ENCODE data around the gene PTCD3. TPM values are rescaled to one million over a fixed set of nuclear protein-coding genes. Genes with fewer than 3 reads are reported as not detected.

The PTCD3 gene
- polyA plus RNA-seq, 1 donor (not counting 4 experiments of a cell fraction or from before 2014, with no cell fraction given), result 93.1 TPM

DNA sequence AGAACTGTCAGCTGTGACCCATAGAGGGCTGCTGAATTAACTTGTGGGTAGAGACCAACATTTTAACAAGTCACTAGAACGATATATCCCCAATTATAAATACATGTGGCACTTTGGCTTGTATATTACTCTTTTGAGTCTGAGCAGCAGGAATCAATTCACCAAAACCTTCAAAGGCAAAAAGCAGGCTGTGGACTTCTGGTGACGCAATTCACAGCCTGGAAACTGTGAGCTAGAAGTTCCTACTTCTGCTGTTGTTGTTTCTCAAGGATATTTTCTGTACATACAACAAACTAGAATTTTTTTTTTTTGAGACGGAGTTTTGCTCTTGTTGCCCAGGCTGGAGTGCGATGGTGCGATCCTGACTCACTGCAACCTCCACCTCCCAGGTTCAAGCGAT lies 37.3 kb downstream of the PTCD3 start:
- DNase-seq (ENCODE audit: low read depth, low spot score) (no peak), FAIRE-seq (no peak)
- Histone ChIP-seq H3K9me1 (ENCODE audit: control insufficient read depth, extremely low read depth, insufficient read depth, low read length) (no peaks in the 10 kb centered on the region), H3K27me3 (ENCODE audit: control insufficient read depth, extremely low read depth, insufficient read depth, low read length) (no peaks in the 10 kb centered on the region), H3K36me3 (ENCODE audit: control insufficient read depth in 2 of 2, extremely low read depth in 1 of 2, insufficient read depth in 2 of 2, low read length in 2 of 2) (peaks cover 21 to 34% of the 10 kb centered on the region in 2 experiments), H3K4me2 (ENCODE audit: control insufficient read depth, extremely low read depth, insufficient read depth, low read depth, low read length) (no peak overlapping the region), H3K27ac (ENCODE audit: control insufficient read depth, insufficient read depth, low read length) (no peak overlapping the region), H3K79me2 (ENCODE audit: control insufficient read depth, insufficient read depth, low read length) (no peaks in the 10 kb centered on the region), H3K9me3 (ENCODE audit: control insufficient read depth, low read depth, low read length) (no peaks in the 10 kb centered on the region), H2AFZ (ENCODE audit: control insufficient read depth, low read length) (no peak overlapping the region), H4K20me1 (ENCODE audit: control insufficient read depth, extremely low read depth, insufficient read depth, low read length) (no peaks in the 10 kb centered on the region), H3K4me3 (ENCODE audit: control insufficient read depth in 2 of 3, extremely low read depth in 1 of 3, insufficient read depth in 2 of 3, low read depth in 1 of 3, low read length in 3 of 3) (no peak overlapping the region), H3K4me1 (ENCODE audit: control insufficient read depth, extremely low read depth, insufficient read depth, low read length) (no peaks in the 10 kb centered on the region), H3K9ac (ENCODE audit: control insufficient read depth, extremely low read depth, insufficient read depth, low read length) (no peak overlapping the region)
- dilution Hi-C loops (cut with MboI; ENCODE audit: extremely low pct_ligation_motif_present, low sequenced_read_pairs), result no loop called here
- TF ChIP-seq, protein P1, sequence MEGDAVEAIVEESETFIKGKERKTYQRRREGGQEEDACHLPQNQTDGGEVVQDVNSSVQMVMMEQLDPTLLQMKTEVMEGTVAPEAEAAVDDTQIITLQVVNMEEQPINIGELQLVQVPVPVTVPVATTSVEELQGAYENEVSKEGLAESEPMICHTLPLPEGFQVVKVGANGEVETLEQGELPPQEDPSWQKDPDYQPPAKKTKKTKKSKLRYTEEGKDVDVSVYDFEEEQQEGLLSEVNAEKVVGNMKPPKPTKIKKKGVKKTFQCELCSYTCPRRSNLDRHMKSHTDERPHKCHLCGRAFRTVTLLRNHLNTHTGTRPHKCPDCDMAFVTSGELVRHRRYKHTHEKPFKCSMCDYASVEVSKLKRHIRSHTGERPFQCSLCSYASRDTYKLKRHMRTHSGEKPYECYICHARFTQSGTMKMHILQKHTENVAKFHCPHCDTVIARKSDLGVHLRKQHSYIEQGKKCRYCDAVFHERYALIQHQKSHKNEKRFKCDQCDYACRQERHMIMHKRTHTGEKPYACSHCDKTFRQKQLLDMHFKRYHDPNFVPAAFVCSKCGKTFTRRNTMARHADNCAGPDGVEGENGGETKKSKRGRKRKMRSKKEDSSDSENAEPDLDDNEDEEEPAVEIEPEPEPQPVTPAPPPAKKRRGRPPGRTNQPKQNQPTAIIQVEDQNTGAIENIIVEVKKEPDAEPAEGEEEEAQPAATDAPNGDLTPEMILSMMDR (optimal IDR thresholded peaks at IDR 0.05 in 1 of 3, IDR thresholded peaks at IDR 0.05 in 1 of 3, conservative IDR thresholded peaks at IDR 0.05 in 1 of 3; ENCODE audit: extremely low read depth in 1 of 3, insufficient read depth in 2 of 3, low read length in 3 of 3), result no peak
- no peak for TF ChIP-seq EZH2 (IDR thresholded peaks at IDR 0.05; ENCODE audit: low read length)

DNA sequence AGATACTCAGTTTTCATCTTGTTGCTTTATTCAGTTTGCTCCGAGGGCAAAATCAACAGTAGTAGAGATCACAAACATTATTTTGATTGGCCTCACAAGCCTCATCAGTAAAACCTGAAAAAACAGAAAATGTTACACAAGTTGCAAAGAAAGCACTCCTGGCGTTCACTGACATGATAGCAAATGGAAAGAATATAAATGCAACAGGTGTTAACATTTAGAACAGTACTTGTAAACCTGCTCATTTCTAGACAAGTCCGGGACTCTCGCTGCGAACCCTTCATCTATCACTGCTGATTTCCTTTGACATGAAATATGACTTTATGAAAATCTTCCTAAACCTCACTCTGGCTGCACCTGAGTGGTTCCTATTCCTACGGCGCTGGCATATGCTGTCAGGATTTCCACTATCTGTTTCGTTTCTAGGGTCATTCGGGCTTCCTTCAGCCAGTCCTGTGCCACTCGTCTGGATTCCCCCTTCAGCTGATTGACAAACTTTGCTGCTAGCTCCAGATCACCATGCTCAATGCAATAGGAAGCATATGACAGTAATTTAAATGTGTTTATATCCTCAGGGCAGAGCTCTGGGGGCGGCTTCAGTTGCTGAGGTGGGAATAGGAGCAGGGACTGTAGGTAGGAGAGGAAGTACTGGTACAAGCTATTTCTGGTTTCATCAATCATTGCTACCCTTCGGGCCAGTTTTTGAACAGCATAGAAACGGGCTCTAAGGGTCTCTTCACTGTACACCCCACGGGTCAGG lies 38.1 kb downstream of the PTCD3 start:
- dilution Hi-C loops (cut with MboI; ENCODE audit: extremely low pct_ligation_motif_present, low sequenced_read_pairs), result no loop called here
- Histone ChIP-seq H3K9me3 (ENCODE audit: control insufficient read depth, low read depth, low read length) (no peaks in the 10 kb centered on the region), H3K27me3 (ENCODE audit: control insufficient read depth, extremely low read depth, insufficient read depth, low read length) (no peaks in the 10 kb centered on the region), H3K4me3 (ENCODE audit: control insufficient read depth in 2 of 3, extremely low read depth in 1 of 3, insufficient read depth in 2 of 3, low read depth in 1 of 3, low read length in 3 of 3) (no peak overlapping the region), H3K9ac (ENCODE audit: control insufficient read depth, extremely low read depth, insufficient read depth, low read length) (no peak overlapping the region), H3K9me1 (ENCODE audit: control insufficient read depth, extremely low read depth, insufficient read depth, low read length) (no peaks in the 10 kb centered on the region), H3K36me3 (ENCODE audit: control insufficient read depth in 2 of 2, extremely low read depth in 1 of 2, insufficient read depth in 2 of 2, low read length in 2 of 2) (peaks cover 20 to 31% of the 10 kb centered on the region in 2 experiments), H3K79me2 (ENCODE audit: control insufficient read depth, insufficient read depth, low read length) (no peaks in the 10 kb centered on the region), H3K4me2 (ENCODE audit: control insufficient read depth, extremely low read depth, insufficient read depth, low read depth, low read length) (no peak overlapping the region), H3K4me1 (ENCODE audit: control insufficient read depth, extremely low read depth, insufficient read depth, low read length) (no peaks in the 10 kb centered on the region), H4K20me1 (ENCODE audit: control insufficient read depth, extremely low read depth, insufficient read depth, low read length) (no peaks in the 10 kb centered on the region), H2AFZ (ENCODE audit: control insufficient read depth, low read length) (no peak overlapping the region), H3K27ac (ENCODE audit: control insufficient read depth, insufficient read depth, low read length) (no peak overlapping the region)
- no peak for DNase-seq (ENCODE audit: low read depth, low spot score)
- no peak for FAIRE-seq
- no peak for TF ChIP-seq EZH2 (IDR thresholded peaks at IDR 0.05; ENCODE audit: low read length)
- TF ChIP-seq, protein P1 (optimal IDR thresholded peaks at IDR 0.05 in 1 of 3, IDR thresholded peaks at IDR 0.05 in 1 of 3, conservative IDR thresholded peaks at IDR 0.05 in 1 of 3; ENCODE audit: extremely low read depth in 1 of 3, insufficient read depth in 2 of 3, low read length in 3 of 3), result no peak

All from keratinocyte (primary cell).